ENCODE data around the gene HTR1E.
"Not testable (repeated sequence)": the region's sequence is repeated elsewhere in the genome, so short reads cannot be mapped to it uniquely, and the experiment has no call there.

Gene HTR1E

DNA sequence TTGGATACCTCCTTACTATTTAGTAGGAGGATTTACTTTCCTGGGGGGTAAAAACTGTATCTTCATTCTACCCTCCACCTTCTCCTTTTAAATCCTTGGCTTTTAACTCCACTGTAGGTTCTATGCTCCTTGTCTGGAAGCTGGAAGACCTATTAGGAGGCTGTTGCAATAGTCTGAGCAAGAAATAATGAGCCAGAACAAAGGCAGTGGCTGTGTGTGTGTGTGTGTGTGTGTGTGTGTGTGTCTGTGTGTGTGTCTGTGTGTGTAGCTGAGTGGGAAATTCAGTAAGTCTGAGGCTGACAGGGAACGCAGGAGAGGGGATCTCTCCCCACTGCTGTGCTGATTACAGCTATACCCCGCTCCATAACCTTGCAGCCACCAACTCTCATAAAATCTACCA, 35.8 kb downstream of the HTR1E start:
- FAIRE-seq: no peak

DNA sequence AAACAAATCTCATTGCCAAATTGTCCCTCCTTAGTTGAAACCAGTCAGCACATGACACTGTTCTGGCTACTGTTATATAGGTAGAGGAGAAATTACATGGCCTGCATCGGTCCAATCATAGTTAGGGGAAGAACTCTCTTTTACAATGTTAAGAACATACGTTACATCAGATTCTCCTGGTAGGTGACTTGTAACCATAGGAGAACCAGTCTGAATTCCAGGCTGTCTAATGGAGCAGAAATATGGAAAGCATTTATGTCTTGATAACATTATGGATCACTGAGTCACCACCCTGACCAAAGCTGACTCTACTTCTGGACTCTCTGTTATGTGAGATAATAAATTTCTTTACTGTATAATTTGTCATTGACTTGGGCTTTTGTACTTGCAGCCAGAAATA, 40.9 kb downstream of the HTR1E start:
- no peak for DNase-seq (ENCODE audit: low spot score)
- FAIRE-seq: no peak

More for the DNA sequence above, 35.8 kb downstream of the HTR1E start:
- DNase-seq (ENCODE audit: low spot score): no peak

- no peak for DNase-seq (ENCODE audit: low spot score)
- no peak for FAIRE-seq
Observed at GRCh38 chr6:87001494-87001893, 64.2 kb downstream of the HTR1E start.

GRCh38 chr6:87002391-87002790, 65.1 kb downstream of the HTR1E start:
- DNase-seq (ENCODE audit: low spot score); FAIRE-seq: not testable (repeated sequence)

DNA sequence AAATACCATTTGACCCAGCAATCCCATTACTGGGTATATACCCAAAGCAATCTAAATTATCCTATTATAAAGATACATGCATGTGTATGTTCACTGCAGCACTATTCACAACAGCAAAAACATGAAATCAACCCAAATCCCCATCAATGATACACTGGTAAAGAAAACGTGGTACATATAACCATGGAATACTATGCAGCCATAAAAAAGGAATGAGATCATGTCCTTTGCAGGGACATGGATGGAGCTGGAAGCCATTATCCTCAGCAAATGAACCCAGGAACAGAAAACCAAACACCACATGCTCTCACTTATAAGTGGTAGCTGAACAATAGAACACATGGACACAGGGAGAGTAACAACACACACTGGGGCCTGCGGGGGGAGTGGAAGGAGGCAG, 69.2 kb downstream of the HTR1E start:
- not testable (repeated sequence) for DNase-seq (ENCODE audit: low spot score); FAIRE-seq

DNA sequence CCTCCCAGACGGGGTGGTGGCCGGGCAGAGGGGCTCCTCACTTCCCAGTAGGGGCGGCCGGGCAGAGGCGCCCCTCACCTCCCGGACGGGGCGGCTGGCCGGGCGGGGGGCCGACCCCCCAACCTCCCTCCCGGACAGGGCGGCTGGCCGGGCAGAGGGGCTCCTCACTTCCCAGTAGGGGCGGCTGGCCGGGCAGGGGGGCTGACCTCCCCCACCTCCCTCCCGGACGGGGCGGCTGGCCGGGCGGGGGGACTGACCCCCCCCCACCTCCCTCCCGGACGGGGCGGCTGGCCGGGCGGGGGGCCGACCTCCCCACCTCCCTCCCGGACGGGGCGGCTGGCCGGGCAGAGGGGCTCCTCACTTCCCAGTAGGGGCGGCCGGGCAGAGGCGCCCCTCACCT, 72.3 kb downstream of the HTR1E start:
- DNase-seq (ENCODE audit: low spot score); FAIRE-seq: not testable (repeated sequence)

GRCh38 chr6:87012035-87012434, 74.7 kb downstream of the HTR1E start:
- no peak for DNase-seq (ENCODE audit: low spot score)
- no peak for FAIRE-seq

DNA sequence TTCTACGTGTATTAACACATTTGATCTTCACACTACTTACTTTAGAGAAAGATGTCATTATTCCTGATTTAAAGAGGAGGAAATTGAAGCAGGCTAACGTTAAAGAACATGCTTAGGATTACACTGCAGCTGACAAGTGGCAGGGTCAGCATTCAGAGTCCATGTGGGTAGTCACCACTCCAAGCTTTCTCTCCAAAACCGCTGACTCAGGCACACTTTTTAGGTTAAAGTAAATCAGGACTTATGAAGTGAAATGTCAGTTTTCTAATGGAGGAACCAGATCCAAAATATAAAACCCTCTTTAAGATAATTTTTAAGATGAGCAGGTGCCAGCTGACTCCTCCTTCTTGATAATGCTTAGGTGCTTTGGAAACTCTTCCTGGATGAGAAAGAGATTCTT, 75.4 kb downstream of the HTR1E start:
- no peak for DNase-seq (ENCODE audit: low spot score)
- no peak for FAIRE-seq

GRCh38 chr6:87016772-87017171, 79.4 kb downstream of the HTR1E start:
- FAIRE-seq (no peak), DNase-seq (ENCODE audit: low spot score) (no peak)

- no peak for DNase-seq (ENCODE audit: low spot score)
- no peak for FAIRE-seq
Observed at GRCh38 chr6:87027021-87027420, 89.7 kb downstream of the HTR1E start.

- no peak for FAIRE-seq
- DNase-seq (ENCODE audit: low spot score): no peak
Observed at GRCh38 chr6:87029711-87030314, 92.5 kb downstream of the HTR1E start.

DNA sequence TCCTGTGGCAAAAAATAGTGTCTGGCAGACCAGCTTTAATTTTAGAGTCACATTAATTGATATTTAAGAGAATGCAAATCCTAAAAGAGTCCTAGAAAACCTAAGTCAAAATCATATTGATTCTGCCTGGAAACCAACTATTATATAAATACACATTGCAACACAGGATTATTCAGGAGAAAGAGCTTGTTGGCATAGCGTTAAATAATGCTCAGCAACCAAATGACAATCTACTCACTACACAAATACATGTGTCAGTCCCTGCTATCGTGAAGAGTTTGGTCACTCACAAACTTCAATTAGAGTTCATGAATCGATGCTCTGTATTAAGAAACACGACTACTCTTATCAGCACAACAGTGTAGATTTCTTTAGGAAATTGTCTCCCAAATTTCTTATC, 103.4 kb downstream of the HTR1E start:
- FAIRE-seq: no peak

GRCh38 chr6:87045521-87046075, 108.3 kb downstream of the HTR1E start:
- FAIRE-seq: no peak
- no peak for DNase-seq (ENCODE audit: low spot score)

More for the DNA sequence above, 103.4 kb downstream of the HTR1E start:
- no peak for DNase-seq (ENCODE audit: low spot score)

DNA sequence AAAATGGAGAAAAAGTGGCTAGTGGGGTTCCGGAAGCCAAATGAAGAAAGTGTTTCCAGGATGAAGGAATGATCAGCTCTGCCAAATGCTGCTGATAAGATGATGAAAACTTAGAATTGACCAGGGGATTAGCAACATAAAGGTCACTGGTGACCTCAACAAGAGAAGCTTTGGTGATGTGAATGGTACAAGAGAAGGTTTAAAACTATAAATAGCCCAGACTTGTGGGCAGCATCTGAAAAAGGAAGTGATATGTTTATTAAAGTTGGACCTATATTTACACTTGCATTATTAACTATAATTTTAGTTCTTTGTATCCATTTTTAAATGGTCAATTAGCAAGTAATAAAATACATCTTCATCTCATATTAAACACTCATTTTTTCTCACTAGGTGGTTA, 112.5 kb downstream of the HTR1E start:
- DNase-seq (ENCODE audit: low spot score) (no peak), FAIRE-seq (no peak)

- FAIRE-seq (no peak), DNase-seq (ENCODE audit: low spot score) (no peak)
Observed at GRCh38 chr6:87053312-87053711, 116.0 kb downstream of the HTR1E start.

- DNase-seq (ENCODE audit: low spot score) (no peak), FAIRE-seq (no peak)
Observed at GRCh38 chr6:87054143-87054833, 117.0 kb downstream of the HTR1E start.

GRCh38 chr6:87059943-87060342, 122.6 kb downstream of the HTR1E start:
- DNase-seq (ENCODE audit: low spot score) (no peak), FAIRE-seq (no peak)

DNA sequence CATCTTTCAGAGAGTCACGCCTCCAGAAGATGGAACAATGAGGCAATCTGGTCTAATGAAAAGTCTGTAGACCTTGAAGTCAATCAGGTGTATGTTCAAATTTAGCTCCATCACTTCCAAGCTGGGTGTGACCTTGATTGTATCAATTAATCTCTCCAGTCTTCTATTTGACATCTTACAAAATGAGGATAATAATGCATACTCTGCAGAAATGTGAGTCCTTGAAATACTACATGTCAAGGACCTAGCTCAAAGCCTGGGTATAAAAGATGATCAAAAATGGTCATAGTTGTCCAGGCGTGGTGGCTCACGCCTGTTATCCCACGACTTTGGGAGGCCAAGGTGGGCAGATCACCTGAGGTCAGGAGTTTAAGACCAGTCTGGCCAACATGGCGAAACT, 127.8 kb downstream of the HTR1E start:
- no peak for FAIRE-seq

More for the DNA sequence above, 127.8 kb downstream of the HTR1E start:
- no peak for DNase-seq (ENCODE audit: low spot score)
